ENCODE measurements around the gene NELFB.

NELFB gene

DNA sequence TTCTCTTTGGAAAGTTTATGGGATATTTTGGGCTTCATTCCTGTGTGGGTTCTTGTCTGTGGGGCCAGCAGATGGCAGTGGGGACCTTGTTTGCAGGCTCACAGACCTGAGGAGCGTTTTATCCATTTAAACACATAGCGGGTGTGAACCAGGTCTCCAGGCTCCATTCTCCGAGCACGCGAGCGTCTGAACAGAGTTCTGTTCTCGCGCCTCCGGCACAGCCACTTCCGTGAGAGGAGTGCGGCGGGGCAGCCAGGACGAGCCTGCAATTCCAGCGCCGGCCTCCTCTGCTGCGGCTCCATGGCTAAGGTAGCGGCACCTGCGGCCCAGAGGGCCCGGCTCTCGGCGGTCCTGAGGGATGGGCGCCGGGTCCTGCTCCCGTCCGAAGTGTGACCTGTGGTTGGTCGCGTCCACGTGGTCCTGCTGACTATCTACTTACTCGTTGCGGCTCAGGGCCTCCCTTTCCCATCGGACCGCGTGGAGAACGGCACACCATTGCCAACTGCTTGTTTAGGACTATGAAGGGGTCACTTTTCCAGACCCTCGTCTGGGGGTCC is 39.6 kb downstream of the NELFB start:
- peak; percentile 92 for DNase-seq

DNA sequence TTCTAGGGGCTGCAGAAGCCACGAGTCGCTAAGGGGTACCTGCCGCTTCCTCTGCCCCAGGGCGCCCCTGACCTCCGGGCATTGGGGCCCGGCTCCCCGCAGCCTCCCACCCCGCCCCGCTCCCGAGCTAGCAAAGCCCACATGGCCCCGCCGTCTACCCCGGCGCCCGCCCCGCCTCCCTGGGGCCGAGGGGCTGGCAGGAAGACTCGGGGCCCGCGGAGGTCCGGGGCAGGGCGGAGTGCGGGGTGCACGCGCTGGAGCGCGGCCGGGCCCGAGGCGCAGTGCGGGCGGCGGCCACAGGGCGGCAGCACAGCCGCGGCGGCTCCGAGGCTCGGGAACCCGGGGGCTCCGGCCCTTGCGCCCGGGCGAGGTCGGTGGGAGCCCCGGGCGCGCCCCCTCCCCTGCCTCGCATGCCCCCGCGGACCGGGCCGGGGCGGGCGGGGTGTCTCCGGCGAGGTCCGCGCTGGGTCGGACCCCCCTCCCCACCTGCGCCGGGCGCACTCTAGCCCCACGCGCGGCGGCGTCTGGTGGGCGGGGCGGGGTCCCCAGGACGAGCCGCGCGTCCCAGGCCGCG is 40.2 kb downstream of the NELFB start:
- peak; percentile 79 for DNase-seq

DNA sequence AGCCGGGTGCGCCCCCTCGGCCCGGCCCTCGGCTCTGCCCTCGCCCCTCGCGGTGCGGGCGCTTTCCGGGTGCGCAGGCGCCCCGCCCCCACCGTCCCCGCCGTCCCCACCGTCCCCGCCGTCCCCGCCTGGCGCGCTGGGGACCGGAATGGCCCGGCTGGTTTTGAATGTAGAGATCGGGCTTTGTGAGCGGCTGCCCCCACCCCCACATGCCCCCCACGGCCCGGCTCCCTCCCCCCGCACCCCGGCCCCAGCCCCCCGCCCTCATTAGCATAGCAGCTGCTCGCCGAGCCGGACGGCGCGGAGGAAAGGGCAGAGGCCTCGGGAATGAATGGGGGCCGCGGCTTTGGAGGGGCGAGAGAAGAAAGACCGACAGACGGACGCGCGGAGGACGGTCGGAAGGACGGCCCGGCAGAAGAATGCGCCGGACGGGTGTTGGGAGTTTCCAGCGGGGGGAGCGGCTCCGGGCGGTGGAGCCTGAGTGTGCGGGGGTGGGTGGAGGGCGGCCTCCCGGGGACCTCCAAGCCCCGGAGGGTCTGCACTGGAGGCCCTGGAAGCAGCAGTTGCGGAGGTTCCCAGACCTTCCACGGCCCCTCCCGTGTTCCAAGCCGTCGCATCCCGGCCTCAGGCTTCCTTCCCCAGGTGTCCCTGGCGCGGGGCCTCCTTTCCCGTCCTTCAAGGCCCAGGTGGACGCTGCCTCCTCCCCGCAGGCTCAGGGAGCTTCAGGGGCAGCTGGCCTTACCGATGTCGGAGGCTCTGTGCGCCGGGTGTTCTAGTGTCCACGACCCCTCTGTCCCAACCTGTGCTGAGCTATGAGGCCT is 40.9 kb downstream of the NELFB start:
- DNase-seq: peak; percentile 70

DNA sequence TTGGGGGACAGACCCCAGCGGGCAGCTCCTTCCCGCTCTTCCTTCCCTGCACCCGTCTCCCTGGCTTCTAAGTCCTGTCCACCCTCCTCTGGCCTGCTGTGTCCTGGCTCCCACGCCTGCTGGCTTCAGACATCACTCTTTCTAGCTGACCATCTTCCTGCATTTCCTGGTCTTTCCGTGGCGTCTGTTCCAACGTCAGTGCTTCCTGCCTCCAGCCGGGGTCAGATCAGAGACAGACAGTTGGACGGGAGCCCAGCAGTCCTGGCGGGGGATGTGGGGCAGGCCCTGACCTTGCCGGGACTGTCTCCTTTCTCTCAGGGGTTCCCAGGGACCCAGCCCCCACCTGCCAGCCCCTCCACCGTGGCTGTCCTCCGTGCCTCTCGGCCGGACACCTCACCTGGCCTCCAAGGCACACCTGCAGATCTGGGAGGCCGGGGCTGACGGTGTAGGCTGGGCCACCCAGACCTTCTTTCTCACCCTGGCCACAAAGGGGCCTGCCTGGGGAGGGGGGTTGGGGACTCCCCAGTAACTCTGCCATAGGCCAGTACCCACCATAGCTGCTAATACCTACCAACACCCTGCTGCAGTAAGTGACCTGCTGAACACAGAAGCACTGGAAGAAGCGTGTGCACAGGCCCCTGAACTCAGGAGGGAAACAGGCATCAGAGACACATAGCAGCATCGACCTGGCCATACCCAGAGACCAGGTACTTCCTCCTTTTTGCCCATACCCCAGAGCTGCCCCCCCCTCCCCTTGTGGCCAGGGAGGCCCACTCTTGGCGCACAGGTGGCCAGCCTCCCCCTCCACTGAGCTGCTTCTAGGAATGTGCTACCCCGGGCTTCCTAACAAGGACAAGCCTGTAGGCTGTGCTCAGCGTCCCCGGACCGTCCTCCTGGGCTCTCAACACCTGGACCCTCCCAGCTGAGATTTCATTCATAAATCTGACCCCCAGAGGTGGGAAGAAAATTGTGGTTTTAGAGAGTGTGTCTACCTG is 41.8 kb downstream of the NELFB start:
- peak; percentile 66 for DNase-seq

DNA sequence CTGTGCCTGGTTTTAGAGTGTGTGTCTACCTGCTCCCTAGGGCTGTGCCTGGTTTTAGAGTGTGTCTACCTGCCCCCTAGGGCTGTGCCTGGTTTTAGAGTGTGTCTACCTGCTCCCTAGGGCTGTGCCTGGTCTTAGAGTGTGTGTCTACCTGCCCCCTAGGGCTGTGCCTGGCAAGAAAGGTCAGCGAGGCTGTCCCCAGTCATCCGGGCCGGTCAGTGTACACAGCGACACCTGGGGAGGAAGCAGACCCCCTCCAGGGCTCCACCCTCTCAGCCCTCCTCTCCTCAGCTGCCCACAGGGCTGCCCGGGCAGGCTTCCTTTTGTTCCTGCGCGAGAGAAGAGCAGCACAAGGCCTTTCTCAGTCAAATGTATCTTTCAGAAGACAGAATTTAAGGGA is 42.8 kb downstream of the NELFB start:
- no peak for DNase-seq

DNA sequence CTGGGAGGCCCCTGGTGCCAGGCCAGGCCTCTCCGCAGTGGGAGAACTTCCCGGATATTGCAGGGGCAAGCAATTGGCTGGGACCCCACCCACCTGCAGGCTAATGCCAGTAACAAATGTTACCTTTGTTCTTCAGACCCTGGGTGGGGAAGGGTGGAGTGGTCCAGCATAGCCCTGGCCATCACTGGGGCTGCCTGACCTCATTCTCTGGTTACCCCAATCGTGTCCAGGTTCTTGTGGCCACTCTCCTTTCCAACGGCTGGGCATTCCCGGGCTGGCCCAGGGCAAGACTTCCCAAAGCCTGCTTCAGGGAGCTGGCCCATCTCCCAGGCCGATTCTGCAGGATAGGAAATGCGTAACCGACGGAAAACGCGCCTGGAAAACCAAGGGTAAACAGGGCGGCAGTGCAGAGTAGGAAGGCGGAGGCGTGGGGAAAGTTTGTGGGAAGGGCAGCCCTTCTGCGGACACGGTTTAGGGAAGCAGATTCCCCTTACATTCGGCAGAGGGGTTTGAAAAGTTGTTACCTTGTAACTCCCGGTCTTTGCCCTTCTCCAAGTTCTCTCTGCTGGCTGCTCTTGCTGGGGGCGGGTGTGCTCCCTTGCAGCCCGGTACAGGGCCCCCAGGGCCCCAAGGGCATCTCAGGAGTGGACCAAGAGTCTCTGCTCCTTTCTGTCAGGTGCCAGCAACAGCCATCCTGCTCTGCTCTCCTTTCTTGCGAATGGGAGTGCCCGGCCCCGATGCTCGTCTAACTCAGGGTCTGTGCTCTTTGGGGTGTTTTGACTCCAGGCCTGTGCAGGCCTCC is 43.5 kb downstream of the NELFB start:
- DNase-seq: no peak

DNA sequence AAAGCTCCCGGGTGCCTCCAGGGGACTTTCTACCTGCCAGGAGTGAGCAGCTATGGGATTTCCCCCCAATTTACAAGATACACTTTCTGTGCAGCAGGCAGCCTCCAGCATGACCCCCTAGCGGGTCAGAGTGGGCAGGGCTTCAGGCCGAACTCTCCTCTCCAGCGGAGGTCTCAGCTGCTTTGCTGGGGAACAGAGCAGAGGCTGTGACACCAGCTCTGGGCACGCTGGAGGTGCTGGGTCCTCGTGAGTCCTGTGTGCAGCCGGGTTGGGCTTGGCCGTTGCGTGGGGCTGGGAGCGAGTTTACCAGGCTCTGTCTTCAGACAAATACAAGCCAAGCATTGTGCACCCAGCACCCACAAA is 44.1 kb downstream of the NELFB start:
- DNase-seq: no peak

DNA sequence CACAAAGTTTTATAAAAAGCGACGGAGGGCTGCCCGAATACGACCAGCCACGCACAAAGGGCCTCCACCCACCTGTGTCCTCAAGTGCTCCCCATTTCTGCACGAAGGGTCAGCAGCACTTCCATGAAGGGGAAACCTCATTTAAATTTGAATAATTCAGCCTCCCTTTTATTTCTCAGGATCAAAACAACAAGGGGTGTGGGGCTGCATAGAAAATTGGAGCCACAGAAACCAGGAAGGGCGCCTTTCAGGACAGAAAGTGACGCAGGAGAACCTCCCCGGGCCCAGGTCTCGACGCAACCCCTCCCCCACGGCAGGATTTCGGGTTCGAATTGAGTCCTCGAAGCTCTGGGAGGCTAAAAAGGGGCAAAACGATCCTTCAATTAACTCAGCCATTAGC is 44.8 kb downstream of the NELFB start:
- no peak for DNase-seq

DNA sequence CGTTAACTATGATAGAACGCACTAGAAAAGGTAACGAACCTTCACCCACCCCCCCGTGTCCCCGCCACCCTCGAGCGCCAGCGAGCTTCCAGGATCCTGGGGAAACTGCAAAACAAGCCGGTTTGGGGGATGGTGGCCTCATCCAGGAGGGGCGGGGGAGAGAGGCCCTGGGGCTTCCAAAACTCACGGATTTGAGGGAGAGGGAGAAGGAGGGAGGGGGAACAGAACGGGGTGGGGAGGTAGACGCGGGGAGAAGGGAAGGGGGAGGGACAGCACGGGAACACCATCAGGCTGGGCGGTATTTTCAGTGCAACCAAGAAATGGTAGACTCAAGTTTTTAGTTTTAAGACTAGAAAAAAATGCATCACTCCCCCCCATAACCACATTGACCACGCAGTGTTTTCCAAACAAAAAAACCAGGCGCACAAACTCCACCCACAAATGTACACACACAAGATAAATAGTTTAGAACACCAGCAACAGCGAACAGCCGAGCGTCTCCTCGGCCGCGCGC is 45.5 kb downstream of the NELFB start:
- peak; percentile 60 for DNase-seq

DNA sequence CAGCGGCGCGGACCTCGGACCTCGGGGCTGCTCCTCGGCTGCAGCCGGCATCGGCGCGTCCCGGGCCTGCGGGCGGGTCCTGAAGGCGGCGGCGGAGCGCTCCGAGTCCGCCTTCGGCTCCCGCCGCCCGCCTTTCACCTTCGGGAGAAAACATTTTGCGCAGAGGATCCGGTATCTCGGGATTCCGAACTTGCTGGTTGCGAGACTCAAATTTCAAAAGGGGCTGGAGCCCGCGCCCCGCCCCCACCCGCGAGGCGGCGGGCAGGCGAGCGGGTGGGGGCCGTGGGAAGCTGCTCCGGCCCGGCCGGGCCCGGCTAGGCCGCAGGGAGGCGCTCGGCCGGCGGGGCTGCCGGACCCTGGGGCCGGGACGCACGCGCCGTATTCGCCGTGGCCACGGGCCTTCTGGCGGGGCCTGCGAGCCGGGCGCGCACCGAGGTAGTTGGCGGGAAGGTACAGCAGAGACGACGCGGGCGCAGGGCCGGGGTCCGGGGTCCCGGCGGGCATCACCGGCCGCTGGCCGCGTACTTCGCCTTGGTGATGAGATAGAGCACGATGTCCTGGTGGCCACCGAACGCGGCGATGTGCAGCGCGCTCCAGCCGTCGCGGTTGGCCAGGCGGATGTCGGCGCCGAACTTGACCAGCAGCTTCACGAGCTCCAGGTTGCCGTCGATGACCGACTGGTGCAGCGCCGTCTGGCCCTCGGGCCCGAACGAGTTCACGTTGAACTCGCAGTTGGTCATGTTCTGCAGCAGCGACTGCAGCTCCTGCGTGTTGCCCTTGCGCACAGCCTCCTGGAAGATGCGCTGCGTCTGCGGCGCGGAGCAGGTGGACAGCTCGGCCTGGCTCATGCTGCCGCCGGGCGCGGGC is 46.2 kb downstream of the NELFB start:
- DNase-seq: peak; percentile 86

DNA sequence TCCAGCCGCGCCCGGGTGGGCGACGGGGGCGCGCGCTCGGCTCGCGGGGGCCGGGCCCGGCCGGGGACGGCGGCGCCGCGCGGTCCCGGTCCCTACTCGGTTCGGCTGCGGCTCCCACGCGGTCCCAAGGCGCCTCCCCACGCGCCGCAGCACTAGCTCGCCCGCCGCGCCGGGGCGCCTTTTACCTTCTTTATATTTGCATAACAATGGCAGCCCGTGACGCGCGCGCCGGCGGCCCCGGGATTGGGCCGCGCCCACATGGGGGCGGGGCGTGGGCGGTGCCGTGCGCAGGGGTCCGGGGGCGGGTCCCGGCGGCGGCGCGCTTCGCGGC is 47.0 kb downstream of the NELFB start, which contains the start of gene NRARP:
NRARP (minus strand) TSS at position 154 of the 331 bp plus-strand sequence. CDS start 343 bp downstream, outside the sequence.
- peak; percentile 97 for DNase-seq

DNA sequence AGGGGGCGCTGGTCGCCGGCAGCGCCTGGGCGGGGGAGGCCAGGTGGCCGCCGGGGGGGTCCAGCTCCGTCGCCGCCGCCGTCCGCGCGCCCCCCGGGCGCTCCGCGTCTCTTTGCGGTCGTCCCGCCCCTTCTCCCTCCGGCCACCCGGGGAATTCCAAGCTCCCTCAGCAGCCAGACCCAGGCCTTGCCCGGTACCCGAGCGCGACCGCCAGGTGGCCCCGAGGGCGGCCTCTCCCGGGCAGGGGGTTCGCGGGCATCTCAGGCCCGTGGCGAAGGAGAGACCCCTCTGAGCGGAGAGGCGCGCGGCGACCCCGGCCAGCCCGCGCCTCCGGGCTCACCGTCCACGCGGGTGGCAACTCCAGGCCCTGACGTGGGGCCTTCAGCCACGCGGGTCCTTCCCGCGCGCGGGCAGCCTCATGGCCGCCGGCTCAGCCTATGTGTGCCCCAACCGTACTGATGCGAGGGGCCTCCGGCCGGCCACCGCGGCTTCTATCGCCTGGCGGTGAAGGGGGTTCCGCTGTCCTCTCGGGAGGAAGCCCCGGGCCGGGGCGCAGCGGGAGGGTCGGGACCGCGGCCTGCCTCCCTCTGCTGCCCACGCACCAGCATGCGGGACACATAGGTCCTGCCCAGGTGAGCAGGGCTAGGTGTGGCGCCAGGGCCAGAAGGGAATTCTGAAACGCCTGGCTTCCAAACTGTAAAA is 47.5 kb downstream of the NELFB start:
- peak; percentile 93 for DNase-seq

DNA sequence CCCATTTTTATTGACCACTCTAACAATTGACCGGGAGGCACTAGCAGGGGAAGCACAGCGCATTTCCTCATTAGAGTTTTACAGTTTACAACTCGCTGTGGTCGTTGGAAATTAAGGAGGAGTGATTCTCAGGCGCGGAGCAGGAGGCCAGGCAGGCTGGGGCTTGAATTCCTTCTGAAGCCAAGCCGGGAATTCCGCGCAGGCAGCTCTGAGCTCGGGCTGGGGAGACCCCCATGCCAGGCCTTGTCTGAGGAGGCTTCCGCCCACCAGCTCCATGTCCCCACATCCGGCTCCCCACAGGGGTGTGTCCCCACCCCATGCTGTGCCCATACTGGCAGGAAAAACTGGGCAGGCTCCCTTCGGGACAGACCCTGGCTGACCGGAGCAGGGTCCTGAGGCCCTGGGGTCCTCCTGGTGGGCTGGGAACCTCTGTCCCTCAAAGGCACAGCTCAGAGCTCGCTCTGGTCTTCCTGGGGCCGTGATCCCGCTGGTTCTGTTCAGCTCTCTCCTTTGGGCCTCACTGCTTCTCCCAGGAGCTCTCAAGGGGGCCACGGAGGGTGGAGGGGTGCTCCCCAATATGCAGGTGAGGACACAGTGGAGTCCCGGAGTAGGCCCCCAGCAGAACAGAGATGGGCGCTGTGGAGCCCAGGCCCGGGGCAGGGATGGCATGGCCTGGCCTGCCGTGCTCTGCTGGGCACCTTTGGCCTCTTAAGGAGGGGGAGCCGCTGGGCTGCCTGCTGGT is 48.2 kb downstream of the NELFB start:
- DNase-seq: no peak

DNA sequence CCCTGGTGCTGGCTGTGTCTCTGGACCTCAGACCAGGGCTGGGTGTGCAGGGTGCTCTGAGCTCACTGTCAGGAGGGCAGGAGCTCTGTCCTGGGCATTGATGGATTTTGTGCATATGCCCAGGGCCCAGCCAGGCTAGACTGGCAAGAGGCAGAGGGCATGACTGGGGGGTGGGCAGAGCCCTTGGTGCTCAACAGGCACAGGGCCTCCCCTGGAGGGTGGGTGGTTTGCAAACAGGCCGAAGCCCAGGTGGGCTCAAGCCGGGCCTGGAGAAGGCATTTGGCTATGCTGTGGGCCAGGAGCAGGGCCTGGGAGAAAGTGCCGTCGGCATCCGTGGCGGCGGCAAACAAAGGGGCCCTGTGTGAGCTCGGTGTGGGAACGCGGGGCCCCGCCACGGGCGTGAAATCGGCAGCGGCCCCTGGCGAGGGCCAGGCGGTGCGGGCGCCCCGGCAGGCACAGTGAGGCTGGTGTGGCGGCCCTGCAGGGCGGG is 48.8 kb downstream of the NELFB start:
- no peak for DNase-seq

DNA sequence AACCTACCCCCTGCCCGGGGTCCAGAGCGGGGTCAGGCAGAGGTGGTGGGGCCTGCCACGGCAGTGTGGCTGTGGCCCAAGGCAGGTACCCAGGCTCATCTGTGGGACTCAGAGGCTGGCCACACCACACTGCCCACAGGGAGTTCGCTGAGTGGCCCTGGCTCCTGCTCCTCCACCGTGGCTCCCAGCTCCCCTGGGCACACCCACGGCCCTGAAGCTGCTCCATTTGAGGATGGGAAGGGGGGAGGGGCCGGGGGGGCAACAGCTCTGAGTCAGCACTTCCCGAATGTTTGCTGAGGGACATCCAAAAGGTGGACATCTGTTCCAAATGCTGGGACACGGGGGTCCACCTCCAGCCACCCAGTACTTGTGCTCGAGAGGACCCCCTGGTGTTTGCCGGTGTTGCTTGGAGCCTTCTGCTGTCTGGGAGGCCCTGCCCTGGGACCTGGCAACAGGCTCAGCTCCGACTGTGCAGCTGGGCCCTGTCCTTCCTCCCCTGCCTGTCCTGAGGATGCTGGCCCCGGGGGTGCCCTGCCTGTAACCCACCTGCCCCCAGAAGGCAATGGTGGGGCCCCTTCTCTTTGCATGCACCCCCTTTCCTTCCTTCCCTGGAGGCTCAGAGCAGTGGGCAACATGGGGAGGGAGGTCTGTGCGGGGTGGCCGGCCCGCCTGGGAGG is 49.4 kb downstream of the NELFB start:
- DNase-seq: peak; percentile 60

DNA sequence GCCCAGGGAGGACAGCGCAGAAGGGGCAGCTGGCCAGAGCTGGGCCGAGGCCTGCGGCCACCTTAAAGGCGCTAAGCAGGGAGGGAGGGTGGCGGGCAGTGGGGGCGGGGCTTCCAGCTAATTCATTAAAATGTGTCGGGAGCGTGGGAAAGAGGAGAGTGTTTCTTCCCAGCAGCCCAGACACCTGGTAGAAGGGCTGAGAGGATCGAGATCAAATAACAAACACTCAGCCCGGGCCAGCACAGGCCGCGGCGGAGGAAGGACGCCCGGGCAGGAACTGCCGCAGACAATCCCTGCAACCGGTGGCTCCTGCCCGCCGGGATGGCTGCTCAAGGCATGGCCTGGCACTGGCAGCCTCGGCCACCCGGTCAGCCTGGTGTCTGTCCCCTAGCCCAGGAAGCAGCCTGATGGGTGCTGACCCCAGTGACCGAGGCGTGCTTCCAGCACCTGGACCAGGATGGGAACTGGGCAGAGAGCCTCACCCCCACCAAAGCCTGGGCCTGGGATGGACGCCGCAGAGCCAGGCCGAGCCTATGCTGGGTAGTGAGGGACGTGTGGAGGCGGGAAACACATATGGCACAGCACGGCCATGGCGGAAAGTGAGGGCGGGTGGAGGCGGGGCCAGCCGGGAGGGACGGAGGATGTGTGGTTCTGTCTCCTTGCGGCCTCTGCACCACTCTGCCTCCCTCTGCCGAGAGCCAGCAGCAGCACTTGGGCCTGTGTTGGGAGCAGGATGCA is 50.1 kb downstream of the NELFB start:
- DNase-seq: peak; percentile 93

DNA sequence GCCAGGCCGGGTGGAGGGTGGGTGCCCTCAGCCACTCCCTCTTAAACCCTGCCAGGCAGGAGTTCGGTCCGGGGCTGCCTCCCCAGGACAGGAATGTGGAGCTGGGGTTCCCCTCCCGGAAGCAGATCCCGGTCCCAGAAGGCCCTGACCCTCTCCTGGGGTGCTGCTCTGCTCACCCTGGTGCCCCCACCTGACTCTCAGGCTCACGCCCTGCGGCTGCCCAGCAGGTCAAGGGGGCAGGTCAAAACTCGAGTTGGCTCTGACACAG is 50.6 kb downstream of the NELFB start:
- DNase-seq: no peak

DNA sequence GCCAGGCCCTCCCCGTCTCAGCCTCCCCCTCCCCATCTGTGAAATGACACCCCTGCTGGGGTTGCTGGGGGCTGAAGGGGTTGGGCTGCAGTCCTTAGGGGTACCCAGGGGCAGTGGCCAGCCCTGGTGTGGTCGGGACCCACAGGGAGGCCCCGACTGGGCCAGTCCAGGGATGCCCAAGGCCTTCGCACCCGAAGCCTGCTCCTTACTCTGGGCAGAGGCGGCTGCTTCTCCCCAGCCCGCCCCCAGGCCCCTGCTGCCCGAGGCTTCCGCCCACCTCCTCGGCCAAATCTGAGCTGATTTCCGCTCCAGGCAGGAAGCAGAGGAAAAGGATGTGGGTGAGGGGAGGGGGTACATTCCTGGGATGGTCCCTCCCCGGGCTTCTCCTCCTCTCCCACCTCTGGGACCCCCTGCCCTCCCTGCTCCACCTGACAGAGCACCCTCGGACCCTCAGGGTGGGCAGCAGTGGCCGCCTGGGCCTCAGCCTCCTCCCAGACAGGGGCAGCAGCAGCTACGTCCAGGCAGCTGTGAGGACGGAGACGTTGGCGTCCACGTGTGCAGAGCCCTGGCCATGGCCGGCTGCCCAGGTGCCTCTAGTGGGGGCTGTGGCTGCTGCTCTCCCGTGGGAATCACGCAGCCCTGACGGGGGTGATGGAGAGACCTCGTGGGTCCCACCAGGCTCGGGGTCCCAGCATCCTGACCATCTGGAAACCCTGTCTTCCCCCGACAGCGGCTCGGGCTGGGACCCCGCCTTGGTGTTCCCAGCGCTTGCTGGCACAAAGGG is 51.1 kb downstream of the NELFB start:
- no peak for DNase-seq

Measured in DMS53 (cell line).